ENCODE results near the gene TCF4. TPM values are rescaled to one million over a fixed set of nuclear protein-coding genes. Genes with fewer than 3 reads are reported as not detected.

The TCF4 gene
- total RNA-seq, 1 experiment from 2014 or later = 104 TPM

- Mint-ChIP-seq H3K36me3 (peaks cover 8% of the 10 kb centered on the region), H3K9me3 (peaks cover 19% of the 10 kb centered on the region), H3K27me3 (ENCODE audit: low read depth) (no peaks in the 10 kb centered on the region), H3K27ac (no peak overlapping the region), H3K4me3 (no peak overlapping the region), H3K4me1 (no peaks in the 10 kb centered on the region)
- ChIA-PET POLR2A (no interaction called here), CTCF (no interaction called here)
- TF ChIP-seq JUN (CRISPR knock-in tag; IDR thresholded peaks at IDR 0.05) (no peak), ZNF219 (CRISPR knock-in tag; IDR thresholded peaks at IDR 0.05; ENCODE audit: borderline replicate concordance) (no peak), ZNF263 (CRISPR knock-in tag; IDR thresholded peaks at IDR 0.05; ENCODE audit: low read depth) (no peak), CTCF (IDR thresholded peaks at IDR 0.05) (no peak), USF2 (CRISPR knock-in tag; IDR thresholded peaks at IDR 0.05) (no peak), ATF2 (CRISPR knock-in tag; IDR thresholded peaks at IDR 0.05; ENCODE audit: borderline replicate concordance, low read depth) (no peak), NFYB (CRISPR knock-in tag; conservative IDR thresholded peaks at IDR 0.05; ENCODE audit: low read depth) (no peak), ZSCAN18 (CRISPR knock-in tag; IDR thresholded peaks at IDR 0.05) (no peak), ZNF317 (CRISPR knock-in tag; IDR thresholded peaks at IDR 0.05; ENCODE audit: borderline replicate concordance, low read depth) (no peak)
- TF ChIP-seq, protein P1, sequence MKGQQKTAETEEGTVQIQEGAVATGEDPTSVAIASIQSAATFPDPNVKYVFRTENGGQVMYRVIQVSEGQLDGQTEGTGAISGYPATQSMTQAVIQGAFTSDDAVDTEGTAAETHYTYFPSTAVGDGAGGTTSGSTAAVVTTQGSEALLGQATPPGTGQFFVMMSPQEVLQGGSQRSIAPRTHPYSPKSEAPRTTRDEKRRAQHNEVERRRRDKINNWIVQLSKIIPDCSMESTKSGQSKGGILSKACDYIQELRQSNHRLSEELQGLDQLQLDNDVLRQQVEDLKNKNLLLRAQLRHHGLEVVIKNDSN (CRISPR knock-in tag; IDR thresholded peaks at IDR 0.05) = no peak
- TF ChIP-seq, protein P2, sequence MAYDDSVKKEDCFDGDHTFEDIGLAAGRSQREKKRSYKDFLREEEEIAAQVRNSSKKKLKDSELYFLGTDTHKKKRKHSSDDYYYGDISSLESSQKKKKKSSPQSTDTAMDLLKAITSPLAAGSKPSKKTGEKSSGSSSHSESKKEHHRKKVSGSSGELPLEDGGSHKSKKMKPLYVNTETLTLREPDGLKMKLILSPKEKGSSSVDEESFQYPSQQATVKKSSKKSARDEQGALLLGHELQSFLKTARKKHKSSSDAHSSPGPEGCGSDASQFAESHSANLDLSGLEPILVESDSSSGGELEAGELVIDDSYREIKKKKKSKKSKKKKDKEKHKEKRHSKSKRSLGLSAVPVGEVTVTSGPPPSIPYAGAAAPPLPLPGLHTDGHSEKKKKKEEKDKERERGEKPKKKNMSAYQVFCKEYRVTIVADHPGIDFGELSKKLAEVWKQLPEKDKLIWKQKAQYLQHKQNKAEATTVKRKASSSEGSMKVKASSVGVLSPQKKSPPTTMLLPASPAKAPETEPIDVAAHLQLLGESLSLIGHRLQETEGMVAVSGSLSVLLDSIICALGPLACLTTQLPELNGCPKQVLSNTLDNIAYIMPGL (CRISPR knock-in tag; IDR thresholded peaks at IDR 0.05) = no peak
- TF ChIP-seq, protein P3, sequence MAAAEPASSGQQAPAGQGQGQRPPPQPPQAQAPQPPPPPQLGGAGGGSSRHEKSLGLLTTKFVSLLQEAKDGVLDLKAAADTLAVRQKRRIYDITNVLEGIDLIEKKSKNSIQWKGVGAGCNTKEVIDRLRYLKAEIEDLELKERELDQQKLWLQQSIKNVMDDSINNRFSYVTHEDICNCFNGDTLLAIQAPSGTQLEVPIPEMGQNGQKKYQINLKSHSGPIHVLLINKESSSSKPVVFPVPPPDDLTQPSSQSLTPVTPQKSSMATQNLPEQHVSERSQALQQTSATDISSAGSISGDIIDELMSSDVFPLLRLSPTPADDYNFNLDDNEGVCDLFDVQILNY (CRISPR knock-in tag; IDR thresholded peaks at IDR 0.05) = no peak
- TF ChIP-seq, protein P4, sequence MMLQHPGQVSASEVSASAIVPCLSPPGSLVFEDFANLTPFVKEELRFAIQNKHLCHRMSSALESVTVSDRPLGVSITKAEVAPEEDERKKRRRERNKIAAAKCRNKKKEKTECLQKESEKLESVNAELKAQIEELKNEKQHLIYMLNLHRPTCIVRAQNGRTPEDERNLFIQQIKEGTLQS (CRISPR knock-in tag; conservative IDR thresholded peaks at IDR 0.05) = no peak
- DNase-seq (ENCODE audit: low spot score) (no peak), ATAC-seq (no peak)
Observed at GRCh38 chr18:55199291-55199963, 388.6 kb downstream of the TCF4 start.

GRCh38 chr18:55195863-55196262, 392.1 kb downstream of the TCF4 start:
- ChIA-PET CTCF (interaction anchor here (1.2 kb wide), 1 partner anchor 39 kb away, joined by 4 read pairs; no protein-coding TSS in a partner anchor), POLR2A (interaction anchor here (0.6 kb wide), 1 partner anchor 363 kb away, joined by 6 read pairs; no protein-coding TSS in a partner anchor)
- Mint-ChIP-seq H3K36me3 (no peaks in the 10 kb centered on the region), H3K27ac (no peak overlapping the region), H3K27me3 (ENCODE audit: low read depth) (no peaks in the 10 kb centered on the region), H3K9me3 (no peaks in the 10 kb centered on the region), H3K4me3 (no peak overlapping the region), H3K4me1 (no peaks in the 10 kb centered on the region)
- ATAC-seq (no peak), DNase-seq (ENCODE audit: low spot score) (no peak)
- no peak for TF ChIP-seq ZNF317 (CRISPR knock-in tag; IDR thresholded peaks at IDR 0.05; ENCODE audit: borderline replicate concordance, low read depth)
- no peak for TF ChIP-seq PRDM15 (CRISPR knock-in tag; IDR thresholded peaks at IDR 0.05)
- no peak for TF ChIP-seq NFATC4 (CRISPR knock-in tag; IDR thresholded peaks at IDR 0.05)
- no peak for TF ChIP-seq KAT7 (CRISPR knock-in tag; IDR thresholded peaks at IDR 0.05; ENCODE audit: borderline replicate concordance)
- TF ChIP-seq ZNF219 (CRISPR knock-in tag; IDR thresholded peaks at IDR 0.05; ENCODE audit: borderline replicate concordance) = no peak
- TF ChIP-seq, protein P5, sequence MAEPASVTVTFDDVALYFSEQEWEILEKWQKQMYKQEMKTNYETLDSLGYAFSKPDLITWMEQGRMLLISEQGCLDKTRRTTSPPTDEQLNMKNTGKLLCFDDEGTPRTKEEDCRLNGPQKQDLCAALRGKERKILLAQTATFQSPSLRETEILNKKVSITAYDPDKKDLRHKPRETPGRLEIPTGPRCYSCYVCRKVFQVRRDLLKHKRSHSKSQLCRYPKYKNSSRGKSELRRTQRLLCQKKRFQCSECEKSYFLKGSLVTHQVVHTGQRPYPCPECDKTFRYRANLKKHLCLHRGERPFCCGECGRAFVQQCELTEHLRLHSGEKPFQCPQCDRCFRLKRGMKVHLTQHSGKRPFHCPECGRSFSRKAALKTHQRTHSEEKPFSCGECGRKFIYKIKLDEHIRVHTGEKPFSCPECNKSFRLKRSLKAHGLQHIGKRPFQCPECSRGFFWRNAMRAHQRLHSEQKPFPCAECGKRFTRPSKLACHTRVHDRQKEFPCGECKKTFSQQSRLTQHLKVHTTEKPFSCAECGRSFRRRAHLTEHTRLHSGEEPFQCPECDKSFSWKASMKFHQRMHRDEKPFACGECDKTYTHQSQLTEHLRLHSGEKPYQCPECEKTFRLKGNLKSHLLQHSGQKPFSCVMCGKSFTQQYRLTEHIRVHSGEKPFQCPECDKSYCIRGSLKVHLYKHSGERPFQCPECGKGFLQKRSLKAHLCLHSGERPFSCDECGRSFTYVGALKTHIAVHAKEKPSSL (CRISPR knock-in tag; conservative IDR thresholded peaks at IDR 0.05) = no peak

Measured in WTC11 (cell line).